GM19328 (cell line): Measurements from ENCODE around the gene ERBB4.

Experiments used
- ATAC-seq: cut with Tn5 transposase; IDR thresholded peaks from one replicate; pipeline ENCODE4 v1.9.1; 2021; ENCODE audit warnings: mild to moderate bottlenecking, moderate library complexity; ENCODE audit not compliant: unreplicated experiment

ERBB4 gene

DNA sequence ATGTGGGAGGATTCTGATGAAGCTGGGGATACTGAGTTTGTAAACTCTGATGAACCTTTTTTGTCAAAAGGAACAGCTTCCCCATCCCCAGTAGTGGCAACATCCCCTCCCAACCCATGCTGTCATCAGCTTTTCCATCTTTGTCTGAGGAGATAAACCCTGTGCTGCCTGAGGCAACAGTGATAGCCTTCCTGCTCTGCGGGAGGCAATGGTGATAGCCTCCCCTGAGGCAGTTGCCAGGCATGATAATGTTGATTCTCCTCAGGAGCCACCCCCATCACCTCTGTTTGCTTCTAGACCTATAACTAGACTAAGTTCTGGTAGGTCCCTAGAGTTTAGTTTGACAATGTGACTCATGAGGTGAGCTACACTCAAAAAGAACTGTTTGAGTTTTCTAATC is 97.5 kb downstream of the ERBB4 start:
- ATAC-seq: no peak

DNA sequence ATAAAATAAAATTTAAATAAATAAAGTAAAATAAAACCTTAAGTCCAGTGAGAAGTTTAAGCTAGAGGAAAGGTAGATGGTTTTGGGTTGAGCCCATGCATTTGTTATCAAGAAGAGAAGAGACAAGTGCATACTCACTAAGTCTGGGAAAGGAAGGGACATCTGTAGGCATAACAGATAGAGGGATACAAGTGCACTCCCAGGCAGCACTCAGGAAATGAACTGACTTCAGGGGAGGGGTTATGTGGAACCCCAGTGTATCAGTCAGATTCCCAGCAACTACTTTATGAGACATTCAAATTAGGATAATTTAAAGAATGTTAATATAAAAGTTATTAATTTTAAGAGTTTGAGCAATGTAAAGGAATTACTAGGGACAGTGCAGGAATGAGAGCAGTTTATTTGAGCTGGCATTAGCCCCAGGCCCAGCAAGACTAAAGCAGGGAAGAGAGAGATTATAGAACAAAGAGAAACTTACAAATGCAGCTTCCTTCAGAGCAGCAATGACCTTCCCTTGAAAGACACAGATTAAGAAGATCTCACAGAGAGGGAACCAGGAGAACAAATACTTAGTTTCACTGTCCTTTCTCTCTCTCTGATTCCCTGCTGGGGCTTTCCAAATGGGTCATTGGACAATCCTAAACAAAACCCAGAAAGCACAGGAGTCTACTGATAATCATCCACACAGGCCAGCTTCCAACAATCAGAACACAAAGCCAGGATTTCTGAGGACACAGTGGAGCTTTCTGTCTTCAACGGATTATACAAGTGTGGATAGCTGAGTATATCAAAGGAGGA is 109.7 kb downstream of the ERBB4 start:
- ATAC-seq: no peak

DNA sequence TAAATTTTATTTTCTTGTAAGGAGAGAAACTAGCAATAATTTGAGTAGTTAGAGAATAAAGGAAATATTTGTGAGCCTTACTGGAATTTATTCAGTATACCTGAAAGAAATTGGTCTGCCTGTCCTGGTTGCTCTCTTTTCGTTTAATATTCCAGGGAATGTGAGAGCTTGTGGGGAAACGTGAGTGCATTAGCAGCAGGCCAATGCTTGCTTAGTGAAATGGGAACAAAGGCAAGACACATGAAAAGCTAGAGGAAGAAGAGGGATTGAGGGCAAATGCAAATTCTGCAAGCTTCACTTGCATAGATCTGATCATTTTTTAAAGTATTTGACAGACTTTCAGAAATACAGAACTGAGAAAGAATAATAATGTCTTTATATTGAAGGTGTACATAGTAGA is 111.0 kb downstream of the ERBB4 start:
- ATAC-seq: no peak

DNA sequence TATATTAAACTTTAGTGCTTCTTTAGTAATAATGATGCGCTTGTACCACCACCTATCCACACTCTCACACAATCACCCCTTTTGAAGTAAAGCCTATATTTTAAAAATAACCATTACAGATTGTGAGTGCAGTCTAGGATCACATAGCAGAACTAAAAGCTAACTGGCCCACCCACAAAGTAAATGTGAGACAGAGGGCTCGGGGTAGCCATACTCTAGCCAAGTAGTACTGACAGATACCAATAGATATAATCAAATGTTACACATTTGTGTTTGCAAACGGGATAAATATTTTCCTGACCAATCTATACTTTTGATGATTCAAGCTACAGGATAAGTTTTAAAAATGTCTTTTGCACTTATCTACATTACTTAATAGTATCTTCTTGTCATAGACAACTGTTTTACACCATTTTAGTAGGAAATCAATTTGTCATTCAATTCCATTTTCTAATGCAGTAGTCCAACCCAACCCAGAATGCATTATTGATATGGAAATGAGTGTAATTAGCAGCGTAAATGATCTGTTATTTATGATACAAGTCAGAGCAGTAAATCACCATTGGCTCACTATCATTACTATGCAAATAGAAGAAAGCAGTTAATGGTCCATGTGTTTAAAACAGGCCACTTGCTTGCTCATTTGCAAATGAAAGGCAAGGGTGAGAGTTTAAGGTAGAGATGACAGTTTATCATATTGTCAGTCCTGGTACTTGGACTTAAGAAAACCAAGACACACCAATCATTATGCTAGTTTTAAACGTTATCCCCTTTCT is 111.8 kb downstream of the ERBB4 start:
- no peak for ATAC-seq

DNA sequence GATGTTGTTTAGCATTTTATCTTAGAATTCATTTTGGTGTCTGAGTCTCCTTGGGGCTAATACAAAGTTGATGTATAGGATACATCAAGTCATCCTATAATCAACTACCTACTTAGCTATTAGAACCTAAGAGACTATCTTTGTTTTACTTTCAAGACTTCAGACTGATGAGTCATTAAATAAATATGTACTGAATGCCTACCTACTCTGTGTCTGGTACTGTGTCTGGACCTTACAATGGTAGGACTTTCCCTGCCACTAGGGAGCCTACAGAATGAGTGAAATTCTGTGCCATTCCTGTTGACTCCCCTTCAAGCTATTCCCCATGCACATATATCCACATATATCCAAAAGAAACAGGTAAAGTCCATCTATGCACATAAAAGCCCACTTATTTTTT is 114.5 kb downstream of the ERBB4 start:
- ATAC-seq: no peak

DNA sequence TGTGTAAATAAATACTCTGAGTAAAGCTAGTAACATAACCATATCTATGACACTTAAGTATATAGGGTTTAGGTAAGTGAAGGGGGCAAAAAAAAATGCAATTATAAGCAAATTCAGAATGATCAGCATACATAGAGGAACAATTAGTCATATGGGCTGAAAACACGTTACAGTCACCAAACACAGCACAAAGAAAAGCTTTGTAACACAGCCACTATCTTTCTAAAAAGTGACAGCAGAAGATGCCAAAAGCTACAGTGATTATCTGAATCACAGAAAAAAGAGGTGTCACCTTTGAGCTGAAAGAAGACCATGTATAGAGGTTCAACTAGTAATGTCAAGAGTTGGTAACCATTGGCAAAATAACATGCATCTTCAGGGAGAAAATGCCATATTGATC is 115.5 kb downstream of the ERBB4 start:
- ATAC-seq: no peak

DNA sequence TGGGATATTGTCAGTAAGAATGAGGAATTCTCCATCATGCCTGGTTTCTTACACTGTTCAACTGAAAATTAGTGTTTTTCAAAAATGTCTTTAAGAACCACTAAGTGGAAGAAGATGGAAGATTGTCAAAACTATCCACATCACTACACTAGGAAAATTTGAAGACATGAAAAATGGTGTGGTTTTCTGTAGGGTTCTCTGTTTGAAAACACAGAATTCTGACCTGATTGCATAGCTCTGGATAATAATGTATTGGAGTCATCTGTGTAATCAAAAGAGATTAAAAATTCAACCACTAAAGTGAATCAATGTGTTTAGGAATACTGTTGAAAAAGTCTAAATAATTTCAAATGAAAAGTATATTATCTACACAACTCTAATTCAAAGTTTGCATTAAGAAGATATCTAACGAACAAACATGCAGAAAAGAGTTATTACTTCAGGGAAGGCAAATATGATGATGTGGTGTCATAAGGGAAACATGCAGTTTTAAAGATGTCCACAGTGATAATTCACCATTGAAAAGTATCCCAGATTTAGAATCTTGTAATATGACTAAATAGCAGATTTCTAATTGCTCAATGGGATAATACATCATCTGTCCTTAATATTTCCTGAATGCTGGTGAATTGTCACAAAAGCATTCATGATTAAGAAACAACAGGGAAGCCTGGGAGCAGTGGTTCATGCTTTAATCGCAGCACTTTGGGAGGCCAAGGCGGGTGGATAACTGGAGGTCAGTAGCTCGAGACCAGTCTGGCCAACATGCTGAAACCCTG is 116.9 kb downstream of the ERBB4 start:
- no peak for ATAC-seq

DNA sequence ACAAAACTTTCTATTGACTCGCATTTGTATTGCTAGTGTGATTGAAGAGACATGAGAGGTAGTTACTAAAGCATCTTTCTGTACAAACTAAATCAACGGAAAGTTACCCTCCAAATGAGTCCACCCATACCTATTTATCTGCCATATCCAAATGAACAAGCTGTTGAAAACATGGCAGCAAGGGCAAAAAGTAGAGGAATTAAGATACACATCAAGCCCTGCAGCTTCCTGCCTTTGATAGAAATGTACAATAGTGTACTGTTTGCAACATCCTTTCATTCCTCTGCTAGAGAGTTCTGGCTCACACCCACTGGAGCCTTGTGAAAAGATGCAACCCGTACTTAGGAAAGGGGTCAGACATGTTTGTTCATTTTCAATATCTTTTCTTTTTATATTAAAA is 122.5 kb downstream of the ERBB4 start:
- no peak for ATAC-seq

DNA sequence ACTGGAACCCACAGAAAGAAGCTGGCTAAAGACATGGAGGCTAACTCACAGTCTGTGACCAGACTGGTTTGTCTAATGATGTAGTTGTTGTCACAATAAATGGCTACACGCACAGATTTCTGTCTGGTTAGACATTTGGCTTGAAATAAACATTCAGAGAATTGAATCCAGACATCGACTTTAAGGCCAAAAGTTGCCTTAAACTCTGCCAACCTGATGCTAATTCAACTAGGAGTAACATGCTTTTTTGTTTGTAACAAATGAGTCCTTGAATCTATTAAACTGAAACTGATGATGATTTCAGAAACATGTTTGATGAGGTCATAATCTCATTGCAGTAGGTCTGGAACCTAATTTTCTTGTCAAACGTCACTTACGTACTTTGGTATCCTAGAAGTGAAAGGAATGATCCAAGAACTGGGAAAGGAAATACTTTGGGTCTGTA is 123.8 kb downstream of the ERBB4 start:
- no peak for ATAC-seq

DNA sequence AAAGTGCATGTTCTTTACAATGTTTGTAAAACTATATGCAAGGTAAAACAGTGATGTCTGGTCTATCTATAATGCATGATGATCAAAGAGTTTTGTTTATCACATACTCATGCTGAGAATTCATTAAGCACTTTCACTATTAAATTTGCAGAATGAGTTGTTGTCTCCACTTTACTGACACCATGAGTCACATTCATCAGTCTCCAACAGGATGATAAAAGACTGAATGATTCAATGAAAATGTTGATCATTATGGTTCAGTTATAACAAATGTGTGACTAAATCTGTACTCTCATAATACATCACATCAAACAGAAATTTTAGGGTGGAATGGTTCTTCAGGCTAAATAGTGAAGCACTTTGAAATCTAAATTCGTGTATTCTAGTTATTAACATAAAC is 129.0 kb downstream of the ERBB4 start:
- ATAC-seq: no peak

DNA sequence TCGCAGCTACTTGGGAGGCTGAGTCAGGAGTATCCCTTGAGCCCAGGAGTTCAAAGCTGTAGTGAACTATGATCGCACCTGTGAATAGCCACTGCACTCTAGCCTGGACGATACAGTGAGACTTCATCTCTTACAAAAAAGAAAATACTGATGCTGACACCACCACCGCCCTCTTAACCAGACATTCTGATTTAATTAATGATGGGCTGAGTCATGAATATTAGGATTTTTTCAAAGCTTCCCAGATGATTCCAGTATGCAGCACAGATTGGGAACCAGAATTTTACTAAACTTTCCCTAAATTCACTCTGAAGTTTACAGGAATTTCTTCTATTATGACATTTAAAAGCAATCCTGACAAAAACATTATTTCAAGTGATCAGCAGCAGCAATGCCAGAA is 130.1 kb downstream of the ERBB4 start:
- ATAC-seq: no peak

DNA sequence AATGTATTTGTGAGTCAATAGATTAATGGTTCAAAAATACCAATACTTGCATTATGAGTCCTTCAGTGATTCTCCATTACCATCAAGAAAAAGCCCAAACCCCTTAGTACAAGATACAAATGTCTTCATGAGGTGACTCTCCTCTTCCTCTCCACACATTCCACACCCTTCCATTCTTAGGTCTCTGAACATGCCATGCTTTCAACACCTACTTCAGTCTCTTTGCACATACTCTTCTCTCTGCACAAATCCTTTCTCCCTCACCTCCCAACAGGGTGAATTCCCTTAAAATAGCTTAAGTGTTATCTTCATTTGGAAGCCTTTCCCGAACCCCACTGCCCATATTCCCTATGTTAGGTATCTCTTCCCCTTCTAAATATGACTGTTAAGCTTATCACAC is 131.9 kb downstream of the ERBB4 start:
- no peak for ATAC-seq

DNA sequence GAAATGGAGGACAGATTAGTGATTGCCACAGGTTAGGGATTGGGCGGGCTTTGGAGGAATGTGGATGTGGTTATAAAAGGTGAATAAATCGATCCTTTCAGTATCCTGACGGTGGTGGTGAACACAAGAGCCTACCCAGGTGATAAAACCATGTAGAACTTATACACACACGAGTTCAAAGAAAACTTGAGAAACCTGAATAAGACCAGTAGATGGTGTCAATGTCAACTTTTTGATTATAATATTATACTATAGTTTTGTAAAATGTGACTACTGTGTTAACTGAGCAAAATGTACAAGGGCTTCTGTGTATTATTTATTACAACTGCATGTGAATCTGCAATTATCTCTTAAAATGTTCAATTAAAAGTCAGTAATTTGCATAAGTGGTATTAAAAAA is 136.3 kb downstream of the ERBB4 start:
- no peak for ATAC-seq

DNA sequence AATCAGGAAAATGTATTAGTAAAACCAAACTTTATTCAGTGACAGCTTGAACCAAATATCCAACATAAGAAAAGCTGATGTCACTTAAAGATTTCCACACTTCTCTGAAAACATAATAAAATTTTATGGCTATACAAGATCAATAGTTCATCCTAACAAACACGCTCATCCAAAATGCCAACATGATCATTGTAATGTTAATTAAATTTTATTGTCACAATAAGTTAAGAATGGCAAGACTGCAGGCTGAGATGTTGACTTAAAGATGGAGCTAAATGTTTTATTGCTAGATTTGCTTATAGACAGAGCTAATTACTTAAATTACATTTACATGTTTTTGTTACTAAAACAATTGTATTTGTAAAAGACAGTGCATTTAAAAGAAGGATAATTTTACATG is 140.3 kb downstream of the ERBB4 start:
- no peak for ATAC-seq

DNA sequence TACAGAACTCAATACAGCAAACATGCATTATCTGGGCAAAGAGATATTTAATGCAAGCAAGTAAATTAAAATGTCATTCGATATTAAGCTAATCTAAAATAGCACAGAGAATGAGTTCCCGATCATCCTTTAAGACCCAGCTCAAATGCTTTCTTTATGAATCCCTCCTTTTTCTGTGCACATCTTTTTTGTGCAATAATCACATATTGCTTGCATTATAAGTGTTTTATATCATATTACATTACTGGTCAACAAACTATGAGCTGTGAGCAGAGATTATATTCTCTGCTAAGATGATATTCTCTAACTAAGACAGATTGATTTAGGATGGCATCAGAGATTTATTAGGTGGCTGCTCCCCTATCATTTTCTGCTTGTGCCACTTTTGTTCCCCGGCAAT is 146.1 kb downstream of the ERBB4 start:
- no peak for ATAC-seq

DNA sequence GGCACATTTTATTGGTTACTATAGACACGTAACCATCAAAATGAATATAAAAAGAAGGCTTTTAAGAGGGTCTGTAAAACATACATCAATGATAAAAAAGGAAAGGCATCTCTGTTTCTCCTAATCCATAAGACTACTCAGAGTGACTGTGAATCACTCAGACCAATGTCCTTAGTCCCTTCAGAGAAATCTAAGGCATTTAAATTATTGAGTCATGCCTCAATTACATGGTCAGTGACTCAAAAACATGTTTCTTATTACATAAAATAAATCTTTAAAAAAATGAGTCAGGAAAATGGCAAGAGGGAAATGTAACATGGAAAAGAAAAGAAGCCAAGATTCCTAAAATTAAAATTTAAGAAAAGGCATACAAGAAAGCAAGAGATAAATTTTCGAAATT is 146.6 kb downstream of the ERBB4 start:
- ATAC-seq: no peak

DNA sequence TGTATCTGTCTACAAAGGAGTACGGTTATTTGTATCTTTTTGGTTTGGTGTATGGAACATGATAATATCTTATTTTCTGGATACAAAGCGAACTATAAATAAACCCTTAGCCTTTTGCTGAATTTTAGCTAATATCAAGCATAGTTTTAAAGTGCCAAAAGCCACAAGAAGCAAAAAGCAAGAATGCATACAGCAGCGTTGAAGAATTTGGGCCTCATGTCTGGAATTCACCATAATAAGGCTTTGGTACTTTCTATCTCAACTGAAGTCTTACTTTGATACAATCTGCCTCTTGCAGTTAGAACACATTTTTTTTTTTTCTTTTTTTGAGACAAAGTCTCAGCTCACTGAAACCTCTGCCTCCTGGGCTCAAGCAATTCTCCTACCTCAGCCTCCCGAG is 151.5 kb downstream of the ERBB4 start:
- ATAC-seq: no peak

DNA sequence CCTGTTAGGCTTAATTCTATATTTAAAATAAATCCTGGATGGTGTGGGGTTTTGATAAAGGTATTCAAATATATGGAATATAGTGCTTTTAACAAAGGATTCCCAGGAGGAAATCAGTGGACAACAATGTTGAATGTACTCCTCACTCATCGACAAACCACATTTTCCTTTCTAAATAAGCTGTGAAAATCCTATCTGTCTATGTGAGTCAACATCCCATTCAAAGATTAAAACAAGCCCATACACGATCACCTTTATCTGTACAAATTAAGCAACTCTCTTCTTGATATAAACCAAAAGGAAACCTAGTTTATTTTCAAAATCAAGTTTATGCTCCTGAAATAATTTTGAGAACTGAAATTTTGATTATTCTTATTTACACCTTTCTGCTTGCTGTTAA is 153.4 kb downstream of the ERBB4 start:
- no peak for ATAC-seq

DNA sequence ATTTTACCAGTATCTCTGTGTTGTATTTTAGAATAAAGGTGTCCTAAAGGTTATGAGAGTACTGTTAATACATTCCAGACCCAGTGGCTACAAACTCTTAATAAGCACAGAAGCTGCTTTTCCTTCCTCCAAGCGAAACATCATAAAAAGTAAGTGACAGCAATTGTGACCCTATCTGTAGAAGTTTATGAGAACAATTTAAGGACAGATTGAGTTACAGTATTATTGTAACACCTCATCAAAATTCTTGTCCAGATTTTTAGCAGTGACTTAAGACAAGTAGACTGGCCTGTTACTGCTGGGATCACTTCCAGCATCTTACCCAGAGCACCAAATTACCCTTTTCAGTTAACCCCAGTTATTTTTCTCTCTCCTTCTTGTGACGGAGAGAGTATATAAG is 154.6 kb downstream of the ERBB4 start:
- ATAC-seq: no peak

DNA sequence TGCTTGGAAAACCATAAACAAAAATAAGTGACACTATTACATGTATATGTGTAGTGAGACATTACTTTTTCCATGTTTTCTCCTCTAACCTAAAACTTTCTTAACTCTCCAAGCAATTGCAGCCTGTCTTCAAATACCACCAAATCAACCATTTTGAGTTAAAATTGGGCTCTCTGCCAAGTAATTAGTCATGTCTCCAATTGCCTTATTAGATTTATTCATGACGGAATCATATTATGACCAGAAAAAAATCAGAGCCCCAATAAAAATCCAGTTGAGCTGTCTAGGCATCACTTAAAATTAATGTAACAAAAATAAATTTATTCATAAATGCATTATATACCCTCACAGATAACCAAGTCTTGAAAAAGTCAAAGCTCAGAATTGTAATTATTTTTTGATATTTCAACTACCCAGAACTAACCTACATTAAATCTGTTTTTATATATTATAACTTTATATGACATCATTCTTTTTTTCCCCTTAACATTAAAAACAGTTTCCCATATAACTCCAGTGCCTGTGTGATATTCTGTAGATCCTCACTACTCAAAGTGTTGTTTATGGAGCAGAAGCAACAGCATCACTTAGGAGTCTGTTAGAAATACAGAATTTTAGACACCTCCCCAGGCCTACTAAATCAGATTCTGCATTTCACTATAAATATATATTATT is 157.0 kb downstream of the ERBB4 start:
- no peak for ATAC-seq

DNA sequence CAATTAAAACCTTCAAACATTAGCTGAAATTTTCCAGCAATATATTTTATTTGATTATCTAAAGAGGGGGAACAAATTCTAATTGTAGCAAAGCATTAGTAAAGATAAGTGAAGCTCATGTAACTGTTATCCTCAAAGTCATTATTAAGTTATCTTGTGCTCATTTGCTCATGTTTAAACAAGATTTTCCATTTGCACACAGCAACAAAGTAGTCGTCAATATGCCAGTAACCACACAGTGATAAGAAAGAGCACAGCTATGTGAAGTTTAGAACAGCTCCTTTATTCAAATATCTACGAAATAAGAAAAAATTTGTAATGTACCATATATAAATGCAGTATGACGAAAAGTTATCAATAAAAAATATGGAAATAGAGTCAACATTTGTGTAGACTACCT is 159.5 kb downstream of the ERBB4 start:
- no peak for ATAC-seq
